SK-N-SH (cell line): Measurements from ENCODE around the gene DCBLD1.

ENCODE experiments used
- ELF1 ChIP-seq: IDR thresholded peaks from 2 replicates; pipeline ENCODE4 v1.4.0; 2012
- EZH2phosphoT487 ChIP-seq: fragments of 200-600 bp; sonication (generic); IDR thresholded peaks from 2 replicates; pipeline ENCODE4 v1.6.1; 2017; ENCODE audit warnings: low read depth, mixed run types, mild to moderate bottlenecking, antibody characterized with exemption, moderate library complexity, borderline replicate concordance
- GATA2 ChIP-seq: sonication (generic); formaldehyde crosslinking; IDR thresholded peaks from 2 replicates; pipeline ENCODE4 v1.5.0; 2020; ENCODE audit warnings: mild to moderate bottlenecking, missing genetic modification reagents
- NFIC ChIP-seq: IDR thresholded peaks from 2 replicates; pipeline ENCODE4 v1.4.0; 2012; ENCODE audit warnings: borderline replicate concordance
- RAD21 ChIP-seq: IDR thresholded peaks from 2 replicates; pipeline ENCODE4 v1.6.1; 2012; ENCODE audit warnings: mild to moderate bottlenecking, low read length
- RFX5 ChIP-seq: IDR thresholded peaks from 2 replicates; pipeline ENCODE4 v1.6.1; 2012; ENCODE audit warnings: mild to moderate bottlenecking, improper control_type of control experiment, low read length
- SMC3 ChIP-seq: IDR thresholded peaks from 2 replicates; pipeline ENCODE4 v1.6.1; 2012; ENCODE audit warnings: low read depth, low read length, improper control_type of control experiment
- YY1 ChIP-seq: IDR thresholded peaks from 2 replicates; pipeline ENCODE4 v1.4.0; 2012; ENCODE audit warnings: low read depth, mild to moderate bottlenecking
- TF ChIP-seq, protein P1 (sequence below): fragments of 200-600 bp; sonication (generic); IDR thresholded peaks from 2 replicates; pipeline ENCODE4 v1.6.1; 2017; ENCODE audit warnings: antibody characterized with exemption, mild to moderate bottlenecking, moderate library complexity
- TF ChIP-seq, protein P2 (sequence below): fragments of 150-350 bp; IDR thresholded peaks from 2 replicates; pipeline ENCODE4 v1.6.1; 2017; ENCODE audit warnings: antibody characterized with exemption, low read length, low read depth, borderline replicate concordance
- TF ChIP-seq, protein P3 (sequence below): IDR thresholded peaks from 2 replicates; pipeline ENCODE4 v1.6.1; 2012; ENCODE audit warnings: mild to moderate bottlenecking, low read depth, low read length, moderate library complexity
- TF ChIP-seq, protein P4 (sequence below): IDR thresholded peaks from 2 replicates; pipeline ENCODE4 v1.4.0; 2012; ENCODE audit warnings: low read depth

DNA sequence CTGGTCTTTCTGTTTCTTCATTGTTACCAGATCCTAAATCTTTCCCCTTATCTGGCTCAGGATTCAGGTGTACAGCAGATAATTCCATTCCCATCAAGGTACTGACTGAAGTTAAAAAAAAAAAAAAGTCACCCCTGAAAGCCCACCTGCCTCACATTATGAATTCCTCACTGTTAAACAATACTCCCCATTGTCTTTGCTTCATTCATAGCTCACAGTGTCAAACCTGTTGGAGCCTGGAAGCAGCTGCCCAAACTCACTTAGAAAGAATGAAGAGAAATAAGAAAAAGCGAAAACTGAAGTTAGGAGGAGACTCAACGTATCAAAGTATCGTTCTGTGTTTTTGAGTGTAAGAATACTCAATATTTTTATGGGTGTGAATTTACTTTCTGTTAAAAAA, 1.8 kb upstream of the DCBLD1 start:
- TF ChIP-seq, protein P1, sequence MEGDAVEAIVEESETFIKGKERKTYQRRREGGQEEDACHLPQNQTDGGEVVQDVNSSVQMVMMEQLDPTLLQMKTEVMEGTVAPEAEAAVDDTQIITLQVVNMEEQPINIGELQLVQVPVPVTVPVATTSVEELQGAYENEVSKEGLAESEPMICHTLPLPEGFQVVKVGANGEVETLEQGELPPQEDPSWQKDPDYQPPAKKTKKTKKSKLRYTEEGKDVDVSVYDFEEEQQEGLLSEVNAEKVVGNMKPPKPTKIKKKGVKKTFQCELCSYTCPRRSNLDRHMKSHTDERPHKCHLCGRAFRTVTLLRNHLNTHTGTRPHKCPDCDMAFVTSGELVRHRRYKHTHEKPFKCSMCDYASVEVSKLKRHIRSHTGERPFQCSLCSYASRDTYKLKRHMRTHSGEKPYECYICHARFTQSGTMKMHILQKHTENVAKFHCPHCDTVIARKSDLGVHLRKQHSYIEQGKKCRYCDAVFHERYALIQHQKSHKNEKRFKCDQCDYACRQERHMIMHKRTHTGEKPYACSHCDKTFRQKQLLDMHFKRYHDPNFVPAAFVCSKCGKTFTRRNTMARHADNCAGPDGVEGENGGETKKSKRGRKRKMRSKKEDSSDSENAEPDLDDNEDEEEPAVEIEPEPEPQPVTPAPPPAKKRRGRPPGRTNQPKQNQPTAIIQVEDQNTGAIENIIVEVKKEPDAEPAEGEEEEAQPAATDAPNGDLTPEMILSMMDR = no peak
- TF ChIP-seq, protein P2, sequence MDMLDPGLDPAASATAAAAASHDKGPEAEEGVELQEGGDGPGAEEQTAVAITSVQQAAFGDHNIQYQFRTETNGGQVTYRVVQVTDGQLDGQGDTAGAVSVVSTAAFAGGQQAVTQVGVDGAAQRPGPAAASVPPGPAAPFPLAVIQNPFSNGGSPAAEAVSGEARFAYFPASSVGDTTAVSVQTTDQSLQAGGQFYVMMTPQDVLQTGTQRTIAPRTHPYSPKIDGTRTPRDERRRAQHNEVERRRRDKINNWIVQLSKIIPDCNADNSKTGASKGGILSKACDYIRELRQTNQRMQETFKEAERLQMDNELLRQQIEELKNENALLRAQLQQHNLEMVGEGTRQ = no peak
- TF ChIP-seq EZH2phosphoT487 = no peak
- TF ChIP-seq RFX5 = no peak
- TF ChIP-seq SMC3 = no peak
- TF ChIP-seq YY1 = no peak
- no peak for TF ChIP-seq ELF1
- TF ChIP-seq, protein P3, sequence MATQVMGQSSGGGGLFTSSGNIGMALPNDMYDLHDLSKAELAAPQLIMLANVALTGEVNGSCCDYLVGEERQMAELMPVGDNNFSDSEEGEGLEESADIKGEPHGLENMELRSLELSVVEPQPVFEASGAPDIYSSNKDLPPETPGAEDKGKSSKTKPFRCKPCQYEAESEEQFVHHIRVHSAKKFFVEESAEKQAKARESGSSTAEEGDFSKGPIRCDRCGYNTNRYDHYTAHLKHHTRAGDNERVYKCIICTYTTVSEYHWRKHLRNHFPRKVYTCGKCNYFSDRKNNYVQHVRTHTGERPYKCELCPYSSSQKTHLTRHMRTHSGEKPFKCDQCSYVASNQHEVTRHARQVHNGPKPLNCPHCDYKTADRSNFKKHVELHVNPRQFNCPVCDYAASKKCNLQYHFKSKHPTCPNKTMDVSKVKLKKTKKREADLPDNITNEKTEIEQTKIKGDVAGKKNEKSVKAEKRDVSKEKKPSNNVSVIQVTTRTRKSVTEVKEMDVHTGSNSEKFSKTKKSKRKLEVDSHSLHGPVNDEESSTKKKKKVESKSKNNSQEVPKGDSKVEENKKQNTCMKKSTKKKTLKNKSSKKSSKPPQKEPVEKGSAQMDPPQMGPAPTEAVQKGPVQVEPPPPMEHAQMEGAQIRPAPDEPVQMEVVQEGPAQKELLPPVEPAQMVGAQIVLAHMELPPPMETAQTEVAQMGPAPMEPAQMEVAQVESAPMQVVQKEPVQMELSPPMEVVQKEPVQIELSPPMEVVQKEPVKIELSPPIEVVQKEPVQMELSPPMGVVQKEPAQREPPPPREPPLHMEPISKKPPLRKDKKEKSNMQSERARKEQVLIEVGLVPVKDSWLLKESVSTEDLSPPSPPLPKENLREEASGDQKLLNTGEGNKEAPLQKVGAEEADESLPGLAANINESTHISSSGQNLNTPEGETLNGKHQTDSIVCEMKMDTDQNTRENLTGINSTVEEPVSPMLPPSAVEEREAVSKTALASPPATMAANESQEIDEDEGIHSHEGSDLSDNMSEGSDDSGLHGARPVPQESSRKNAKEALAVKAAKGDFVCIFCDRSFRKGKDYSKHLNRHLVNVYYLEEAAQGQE = no peak
- TF ChIP-seq, protein P4, sequence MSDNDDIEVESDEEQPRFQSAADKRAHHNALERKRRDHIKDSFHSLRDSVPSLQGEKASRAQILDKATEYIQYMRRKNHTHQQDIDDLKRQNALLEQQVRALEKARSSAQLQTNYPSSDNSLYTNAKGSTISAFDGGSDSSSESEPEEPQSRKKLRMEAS = no peak
- TF ChIP-seq GATA2 (CRISPR knock-in tag) = no peak
- TF ChIP-seq NFIC = no peak
- no peak for TF ChIP-seq RAD21
